ENCODE data around the gene PPFIA4.
A peak's percentile ranks its signal among the peaks of the same experiment; 100 is the strongest.
"Not testable (repeated sequence)": the region's sequence is repeated elsewhere in the genome, so short reads cannot be mapped to it uniquely, and the experiment has no call there.

Gene PPFIA4

DNA sequence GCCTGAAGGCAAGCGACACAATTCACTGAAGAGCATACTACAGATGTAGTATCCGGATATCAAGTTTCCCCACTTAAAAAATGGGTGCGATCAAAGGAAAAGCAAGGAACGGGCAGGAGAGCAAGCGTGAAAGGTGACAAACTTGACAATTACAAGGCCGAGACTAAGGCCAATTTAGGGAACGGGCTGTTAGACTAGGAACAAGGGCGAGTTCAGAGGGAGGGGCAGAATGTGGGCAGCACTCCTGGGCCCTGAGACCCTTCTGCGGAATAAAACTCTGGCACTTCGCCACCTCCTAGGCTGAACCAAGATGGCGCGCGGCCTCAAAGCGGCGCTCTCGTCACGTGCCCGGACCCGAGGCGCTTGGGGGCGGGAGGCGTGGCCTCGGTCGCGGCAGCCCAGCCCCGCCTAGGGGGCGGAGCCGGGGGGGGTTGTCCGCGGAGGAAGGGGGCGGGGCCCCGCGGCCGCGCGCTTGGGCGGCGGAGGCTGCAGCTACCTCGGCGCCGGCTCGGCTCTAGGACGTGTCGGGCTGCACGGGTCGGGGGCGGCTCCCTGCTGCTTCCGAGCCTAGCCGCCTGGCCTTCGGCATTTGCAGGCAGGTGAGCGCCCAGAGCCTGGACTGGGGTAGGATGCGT, at the start of gene PPFIA4:
PPFIA4 (plus strand) TSS at position 461 of the 635 bp plus-strand sequence. CDS start 12,518 bp downstream, outside the sequence.
- TF ChIP-seq CTCF (IDR thresholded peaks at IDR 0.05): no peak
- Histone ChIP-seq H3K4me3 (peak within 1 kb of the TSS; percentile 78), H3K27ac (peak within 1 kb of the TSS; percentile 44 to 76)
- DNase-seq (ENCODE audit: low spot score): peak; percentile 86

DNA sequence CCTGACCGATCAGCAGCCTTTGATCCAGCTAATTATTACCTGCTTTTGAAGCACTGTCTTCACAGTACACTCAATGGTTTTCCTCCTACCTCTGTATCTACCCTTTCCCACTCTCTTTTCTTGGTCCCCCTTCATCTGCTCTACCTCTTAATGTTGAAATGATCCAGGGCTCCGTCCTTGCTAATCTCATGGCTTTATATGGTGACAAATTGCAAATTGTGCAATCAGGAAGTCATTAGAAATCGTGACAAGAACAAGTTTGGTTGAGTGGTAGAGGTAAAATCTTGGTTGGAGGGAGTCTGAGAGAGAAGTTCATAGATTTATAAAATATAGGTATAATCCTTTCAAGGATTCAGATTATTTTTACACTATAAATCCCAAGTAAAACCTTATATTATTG, 49.7 kb upstream of the PPFIA4 start:
- no peak for DNase-seq (ENCODE audit: low spot score)
- TF ChIP-seq CTCF (IDR thresholded peaks at IDR 0.05): no peak

GRCh38 chr1:202979459-202979858, 46.8 kb upstream of the PPFIA4 start:
- Histone ChIP-seq H3K4me3 (no peak overlapping the region), H3K27ac (no peak overlapping the region)
- DNase-seq (ENCODE audit: low spot score): no peak
- no peak for TF ChIP-seq CTCF (IDR thresholded peaks at IDR 0.05)

More for the DNA sequence above, 49.7 kb upstream of the PPFIA4 start:
- Histone ChIP-seq H3K27ac (no peak overlapping the region), H3K4me3 (no peak overlapping the region)

DNA sequence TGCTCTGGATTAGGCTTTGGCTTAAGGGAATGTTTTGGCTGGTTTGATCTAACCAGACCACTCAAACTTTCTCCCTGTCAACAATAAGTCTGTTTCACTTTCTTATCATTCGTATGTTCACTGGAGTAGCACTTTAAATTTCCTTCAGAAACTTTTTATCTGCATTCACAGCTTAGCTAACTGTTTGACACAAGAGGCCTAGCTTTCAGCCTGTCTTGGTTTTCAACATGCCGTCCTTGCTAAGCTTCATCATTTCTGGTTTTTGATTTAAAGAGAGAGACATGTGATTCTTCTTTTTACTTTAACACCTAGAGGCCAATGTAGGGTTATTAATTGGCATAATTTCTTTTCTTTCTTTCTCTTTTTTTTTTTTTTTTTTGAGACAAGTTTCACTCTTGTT, 44.4 kb upstream of the PPFIA4 start:
- no peak for TF ChIP-seq CTCF (IDR thresholded peaks at IDR 0.05)
- H3K4me3 ChIP-seq: no peak overlapping the region
- no peak for DNase-seq (ENCODE audit: low spot score)
- no peak overlapping the region for H3K27ac ChIP-seq

GRCh38 chr1:202982715-202983430, 43.4 kb upstream of the PPFIA4 start:
- H3K27ac ChIP-seq: no peak overlapping the region
- DNase-seq (ENCODE audit: low spot score): no peak
- no peak for TF ChIP-seq CTCF (IDR thresholded peaks at IDR 0.05)
- H3K4me3 ChIP-seq: no peak overlapping the region

DNA sequence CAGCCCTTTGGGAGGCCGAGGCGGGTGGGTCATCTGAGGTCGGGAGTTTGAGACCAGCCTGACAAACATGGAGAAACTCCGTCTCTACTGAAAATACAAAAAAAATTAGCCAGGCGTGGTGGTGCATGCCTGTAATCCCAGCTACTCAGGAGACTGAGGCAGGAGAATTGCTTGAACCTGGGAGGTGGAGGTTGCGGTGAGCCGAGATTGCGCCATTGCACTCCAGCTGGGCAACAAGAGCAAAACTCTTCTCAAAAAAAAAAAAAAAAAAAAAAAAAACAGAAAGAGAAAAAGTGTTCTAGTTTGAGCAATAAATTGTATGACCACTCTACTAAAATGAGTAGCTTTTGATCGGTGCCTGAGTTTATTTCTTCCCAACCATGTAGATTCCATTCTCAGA, 40.2 kb upstream of the PPFIA4 start:
- not testable (repeated sequence) for DNase-seq (ENCODE audit: low spot score); H3K27ac ChIP-seq; H3K4me3 ChIP-seq

DNA sequence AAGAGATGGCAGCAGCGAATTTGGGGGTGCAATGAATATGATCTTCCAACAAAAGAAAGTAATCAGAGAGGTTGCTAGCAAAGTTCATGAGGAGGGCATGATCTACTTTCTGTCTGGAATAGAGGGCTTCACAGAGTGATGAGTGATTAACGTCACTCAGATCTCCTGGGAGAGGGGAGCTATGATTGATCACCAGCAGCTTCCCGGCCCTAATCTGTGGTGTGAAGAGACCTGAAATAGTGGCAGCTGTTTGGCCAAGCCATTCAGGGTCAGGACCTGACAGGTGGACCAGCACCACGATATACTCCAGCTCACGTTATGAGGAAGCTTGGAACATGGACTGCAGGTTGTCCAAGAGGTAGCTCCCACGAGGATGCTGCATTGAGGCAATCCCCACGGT, 39.0 kb upstream of the PPFIA4 start:
- Histone ChIP-seq H3K4me3 (no peak overlapping the region), H3K27ac (no peak overlapping the region)
- no peak for TF ChIP-seq CTCF (IDR thresholded peaks at IDR 0.05)
- no peak for DNase-seq (ENCODE audit: low spot score)
